AG04449 (cell line): Measurements from ENCODE around the gene TTLL11.

Source experiments
- CTCF ChIA-PET: fragments of 350-600 bp; formaldehyde crosslinking; extraction: SDS; loops from one replicate; lab custom pipeline; 2021; ENCODE audit warnings: antibody characterized with exemption; lab: Yijun Ruan, JAX
- POLR2A ChIA-PET: fragments of 400-600, 350-600 bp; formaldehyde crosslinking; extraction: SDS; loops from one replicate; lab custom pipeline; 2020; ENCODE audit warnings: antibody characterized with exemption, inconsistent platforms; lab: Yijun Ruan, JAX
- DNase-seq: peaks from one replicate; pipeline ENCODE4 v3.0.0-alpha.2; 2010; ENCODE audit warnings: low read depth, low spot score
- H3K4me3 ChIP-seq: 2 replicates; pipeline ENCODE4 v1.5.1; 2011; ENCODE audit warnings: low read depth, mild to moderate bottlenecking, control low read depth, low read length
- CTCF ChIP-seq: IDR thresholded peaks from one replicate; pipeline ENCODE4 v1.5.1; 2011; ENCODE audit warnings: mild to moderate bottlenecking, moderate library complexity, low read length, control low read depth, inconsistent platforms; ENCODE audit not compliant: insufficient read depth; ENCODE audit errors: missing control alignments

The TTLL11 gene

GRCh38 chr9:122122903-122123632 lies 30.0 kb upstream of the TTLL11 start:
- CTCF ChIA-PET, result interaction anchor here (0.6 to 24.0 kb wide), 49 partner anchors 8 to 801 kb away, joined by 3 to 831 read pairs (median 4); partner anchors contain the start of genes MRRF, PDCL, PTGS1 and RBM18
- H3K4me3 ChIP-seq, result no peak overlapping the region
- peak; percentile 100 for TF ChIP-seq CTCF
- no peak for DNase-seq
- POLR2A ChIA-PET, result interaction anchor here (1.0 kb wide), 1 partner anchor 24 kb away, joined by 4 read pairs; no protein-coding TSS in a partner anchor

- DNase-seq, result no peak
- CTCF ChIA-PET, result interaction anchor here (0.7 to 24.0 kb wide), 36 partner anchors 8 to 1047 kb away, joined by 3 to 831 read pairs (median 6); partner anchors contain the start of genes CNTRL, MRRF, PTGS1 and RBM18
- H3K4me3 ChIP-seq, result no peak overlapping the region
- TF ChIP-seq CTCF, result no peak
- POLR2A ChIA-PET, result no interaction called here
These were observed 29.4 kb upstream of the TTLL11 start for GRCh38 chr9:122122468-122122867.

GRCh38 chr9:122121931-122122330 lies 28.8 kb upstream of the TTLL11 start:
- POLR2A ChIA-PET, result interaction anchor here (1.3 kb wide), 1 partner anchor 229 kb away, joined by 3 read pairs; no protein-coding TSS in a partner anchor

GRCh38 chr9:122121391-122121790 lies 28.3 kb upstream of the TTLL11 start:
- DNase-seq, result no peak
- ChIA-PET POLR2A (interaction anchor here (1.3 kb wide), 1 partner anchor 229 kb away, joined by 3 read pairs; no protein-coding TSS in a partner anchor), CTCF (interaction anchor here (0.9 to 24.0 kb wide), 18 partner anchors 7 to 688 kb away, joined by 3 to 831 read pairs (median 53); partner anchors contain the start of genes MRRF, RBM18 and TTLL11)
- no peak overlapping the region for H3K4me3 ChIP-seq
- no peak for TF ChIP-seq CTCF

More at GRCh38 chr9:122121931-122122330, 28.8 kb upstream of the TTLL11 start:
- H3K4me3 ChIP-seq, result no peak overlapping the region
- CTCF ChIA-PET, result interaction anchor here (0.7 to 24.0 kb wide), 32 partner anchors 7 to 1047 kb away, joined by 3 to 831 read pairs (median 8); partner anchors contain the start of genes CNTRL, MRRF, RBM18 and TTLL11
- DNase-seq, result no peak
- TF ChIP-seq CTCF, result no peak

GRCh38 chr9:122120316-122121071 lies 27.4 kb upstream of the TTLL11 start:
- no peak for TF ChIP-seq CTCF
- ChIA-PET POLR2A (interaction anchor here (1.3 kb wide), 1 partner anchor 230 kb away, joined by 3 read pairs; no protein-coding TSS in a partner anchor), CTCF (interaction anchor here (1.1 to 24.0 kb wide), 14 partner anchors 6 to 689 kb away, joined by 3 to 831 read pairs (median 78); partner anchors contain the start of genes MRRF, RBM18 and TTLL11)
- DNase-seq, result no peak
- H3K4me3 ChIP-seq, result no peak overlapping the region
